Fibroblast of skin of right quadriceps (primary cell): ENCODE results near the gene FOXQ1.

ENCODE experiments used
- DNase-seq: peaks from one replicate; pipeline ENCODE4 v3.0.0-alpha.2; 2013

Gene FOXQ1

GRCh38 chr6:1363729-1364572 lies 52.1 kb downstream of the FOXQ1 start:
- DNase-seq: peak; percentile 31
